Ishikawa (cell line): ENCODE data around the gene PIEZO1.
A peak's percentile ranks its signal among the peaks of the same experiment; 100 is the strongest.

Experiments used
- CEBPB ChIP-seq: IDR thresholded peaks from 2 replicates; pipeline ENCODE4 v1.6.1; 2012
- CREB1 ChIP-seq: IDR thresholded peaks from 2 replicates; pipeline ENCODE4 v1.6.1; 2012; ENCODE audit warnings: low read depth
- EGR1 ChIP-seq: IDR thresholded peaks from 2 replicates; pipeline ENCODE4 v1.6.1; 2012
- EP300 ChIP-seq: IDR thresholded peaks from 2 replicates; pipeline ENCODE4 v1.6.1; 2012; ENCODE audit warnings: borderline replicate concordance
- FOXM1 ChIP-seq: IDR thresholded peaks from 2 replicates; pipeline ENCODE4 v1.6.1; 2012; ENCODE audit warnings: low read depth, borderline replicate concordance
- MAX ChIP-seq: IDR thresholded peaks from 2 replicates; pipeline ENCODE4 v1.6.1; 2012
- NFIC ChIP-seq: IDR thresholded peaks from 2 replicates; pipeline ENCODE4 v1.6.1; 2012
- RAD21 ChIP-seq: IDR thresholded peaks from 2 replicates; pipeline ENCODE4 v1.6.1; 2012; ENCODE audit warnings: low read depth
- REST ChIP-seq: IDR thresholded peaks from 2 replicates; pipeline ENCODE4 v1.6.1; 2012; ENCODE audit warnings: low read depth, mild to moderate bottlenecking
- TAF1 ChIP-seq: IDR thresholded peaks from 2 replicates; pipeline ENCODE4 v1.6.1; 2012; ENCODE audit warnings: low read depth, mild to moderate bottlenecking
- TCF12 ChIP-seq: IDR thresholded peaks from 2 replicates; pipeline ENCODE4 v1.6.1; 2012; ENCODE audit warnings: low read depth
- TEAD4 ChIP-seq: IDR thresholded peaks from 2 replicates; pipeline ENCODE4 v1.6.1; 2012
- YY1 ChIP-seq: IDR thresholded peaks from 2 replicates; pipeline ENCODE4 v1.6.1; 2012; ENCODE audit warnings: low read depth
- ZBTB7A ChIP-seq: IDR thresholded peaks from 2 replicates; pipeline ENCODE4 v1.6.1; 2012; ENCODE audit warnings: low read depth

Gene PIEZO1

DNA sequence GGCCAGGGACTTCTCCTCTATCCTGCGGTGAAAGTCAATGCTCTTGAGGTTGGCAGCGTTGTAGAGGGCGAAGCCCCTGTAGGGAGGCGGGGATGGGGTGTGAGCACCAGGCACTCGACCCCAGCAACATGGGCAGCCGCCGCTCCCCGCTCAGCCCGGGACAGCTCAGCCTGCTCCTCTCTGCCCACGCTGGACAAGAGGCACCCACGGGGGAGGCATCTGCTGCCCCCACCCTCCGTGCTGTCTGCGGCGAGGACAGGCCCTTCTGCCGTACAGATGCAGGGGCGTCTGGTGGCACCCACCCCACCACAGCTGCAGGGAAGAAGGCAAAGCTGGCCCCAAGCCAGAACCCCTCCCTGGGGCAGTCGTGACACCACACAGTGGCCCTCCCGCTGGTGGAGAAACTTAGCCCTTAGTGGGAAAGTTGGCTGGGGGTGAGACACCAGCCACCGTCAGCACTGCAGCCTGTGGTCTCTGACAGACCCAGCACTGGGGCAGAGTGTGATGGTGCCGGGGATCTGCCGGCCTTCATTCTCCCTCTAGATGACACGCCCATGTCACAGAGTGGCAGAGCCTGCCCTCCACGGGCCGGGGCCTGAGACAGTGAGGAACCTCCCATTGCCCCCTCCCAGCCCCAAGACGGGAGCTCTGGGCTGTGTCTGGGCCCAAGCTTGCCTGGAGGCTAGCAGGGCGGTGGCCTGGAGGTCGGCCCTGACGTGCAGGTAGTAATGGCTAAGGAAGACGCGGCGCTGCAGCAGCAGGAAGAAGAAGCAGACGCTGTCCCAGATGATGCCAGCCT is 59.2 kb downstream of the PIEZO1 start:
- TF ChIP-seq NFIC (0 out of 2 replicates have a peak, but pooled peaks have one; percentile 35), CEBPB (no peak), REST (no peak), EGR1 (no peak), TEAD4 (no peak)

DNA sequence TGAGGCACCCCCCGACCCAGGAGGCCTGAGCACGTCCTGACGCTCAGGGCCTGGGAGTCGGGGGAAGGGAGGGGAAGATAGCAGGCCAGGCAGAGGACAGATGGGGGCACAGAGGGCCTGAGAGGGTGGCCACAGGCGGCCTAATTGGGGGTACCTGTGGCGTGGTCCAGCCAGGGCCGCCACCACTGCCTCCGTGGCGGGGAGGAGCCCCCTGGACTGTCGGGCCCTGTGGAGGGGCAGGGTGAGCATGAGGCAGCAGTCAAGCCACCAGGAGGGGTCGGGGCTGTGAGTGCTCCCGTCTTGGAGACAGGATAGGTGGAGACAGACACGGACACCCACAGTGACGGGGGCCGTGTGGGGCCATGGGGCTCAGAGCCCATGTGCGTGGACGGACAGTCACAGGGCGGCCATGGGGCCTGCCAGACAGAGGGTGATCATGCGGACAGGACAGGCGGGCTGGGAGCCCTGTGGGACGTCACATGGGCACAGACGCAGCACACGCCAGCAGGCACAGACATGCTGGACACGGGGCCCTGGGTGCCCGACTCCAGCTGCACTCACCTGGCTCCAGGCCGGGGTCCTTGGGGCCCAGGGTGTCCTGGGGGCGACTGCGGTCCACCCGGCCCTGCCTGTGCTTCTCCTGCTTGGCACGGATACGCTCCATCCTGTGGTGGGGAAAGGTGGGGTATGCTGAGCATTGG is 60.0 kb downstream of the PIEZO1 start:
- no peak for TF ChIP-seq MAX
- TF ChIP-seq YY1, result no peak
- no peak for TF ChIP-seq NFIC
- TF ChIP-seq ZBTB7A, result no peak
- TF ChIP-seq CREB1, result no peak
- TF ChIP-seq TCF12, result no peak
- no peak for TF ChIP-seq EGR1

DNA sequence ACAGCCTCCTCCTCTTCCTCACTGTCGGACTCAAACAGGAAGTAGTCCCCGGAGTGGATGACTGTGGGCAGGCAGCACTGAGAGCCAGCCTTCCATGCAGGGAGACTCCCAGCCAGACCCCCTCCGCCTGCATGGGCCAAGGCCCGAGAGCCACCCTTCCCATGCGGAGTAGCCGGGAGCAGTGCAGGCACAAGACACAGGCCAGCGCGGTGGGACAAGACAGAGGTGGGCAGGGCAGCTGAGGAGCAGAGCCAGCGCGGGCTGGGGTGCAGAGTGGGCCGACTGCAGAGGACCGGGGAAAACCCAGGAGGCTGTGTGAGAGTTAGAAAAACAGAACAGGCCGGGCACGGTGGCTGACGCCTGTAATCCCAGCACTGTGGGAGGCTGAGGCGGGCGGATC is 61.1 kb downstream of the PIEZO1 start:
- TF ChIP-seq MAX (no peak), FOXM1 (no peak), REST (no peak), YY1 (no peak)

- TF ChIP-seq FOXM1, result no peak
- no peak for TF ChIP-seq TAF1
- TF ChIP-seq CREB1, result no peak
- TF ChIP-seq CEBPB, result no peak
Observed at GRCh38 chr16:88723507-88723887, 61.5 kb downstream of the PIEZO1 start.

DNA sequence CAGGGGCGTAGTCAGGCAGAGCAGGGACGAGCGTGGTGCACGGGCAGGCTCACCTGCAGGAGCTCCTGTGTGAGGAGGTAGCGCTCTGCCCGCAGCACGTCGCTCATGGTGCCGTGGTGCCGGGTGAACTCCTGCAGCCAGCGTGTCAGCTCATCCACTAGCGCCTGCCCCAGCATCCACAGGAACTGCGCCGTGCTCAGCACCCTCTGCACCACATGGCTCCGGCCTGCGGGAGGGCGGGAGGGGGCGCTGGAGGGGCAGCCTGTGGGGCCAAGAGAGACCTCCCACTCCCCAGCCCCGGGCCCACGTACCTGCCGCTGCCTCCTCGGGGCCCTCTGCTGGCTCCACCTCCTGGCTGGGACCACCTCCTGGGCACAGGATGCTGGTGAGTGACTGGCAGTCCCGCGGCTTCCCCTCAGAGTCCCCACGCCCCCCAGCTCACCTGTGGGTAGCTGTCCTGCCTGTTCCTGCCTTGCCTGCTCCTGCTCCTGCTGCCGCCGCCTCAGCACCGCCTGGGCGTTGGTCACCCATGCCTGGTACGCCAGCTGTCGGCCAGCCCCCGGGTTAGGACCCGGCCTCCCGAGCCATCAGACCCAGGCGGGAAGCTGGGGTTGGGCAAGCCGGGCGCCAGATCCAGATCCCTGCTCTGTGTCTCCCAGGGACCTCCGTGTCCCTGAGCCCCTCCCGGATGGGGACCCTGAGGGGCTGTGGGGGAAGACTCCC is 62.1 kb downstream of the PIEZO1 start:
- no peak for TF ChIP-seq EGR1

GRCh38 chr16:88721815-88722755 is 62.9 kb downstream of the PIEZO1 start:
- TF ChIP-seq CEBPB, result no peak
- no peak for TF ChIP-seq ZBTB7A
- TF ChIP-seq FOXM1, result no peak
- no peak for TF ChIP-seq TAF1
- TF ChIP-seq RAD21, result no peak
- no peak for TF ChIP-seq CREB1

- TF ChIP-seq EP300 (no peak), TCF12 (no peak), ZBTB7A (no peak)
Observed at GRCh38 chr16:88721236-88721635, 63.8 kb downstream of the PIEZO1 start.
